HUES48 (cell line): ENCODE measurements around the gene SAMD4B.

Source experiments
- H3K27ac ChIP-seq: one replicate; pipeline ENCODE4 v1.7.0; 2013; ENCODE audit warnings: low read depth, low read length, inconsistent platforms
- H3K27me3 ChIP-seq: 2 replicates; pipeline ENCODE4 v1.6.1; 2013; ENCODE audit warnings: mild to moderate bottlenecking, low read length; ENCODE audit not compliant: control insufficient read depth, insufficient read depth
- H3K36me3 ChIP-seq: 2 replicates; pipeline ENCODE4 v1.6.1; 2013; ENCODE audit warnings: low read length; ENCODE audit not compliant: control insufficient read depth, insufficient read depth
- H3K4me1 ChIP-seq: 2 replicates; pipeline ENCODE4 v1.6.1; 2013; ENCODE audit warnings: mild to moderate bottlenecking, low read length; ENCODE audit not compliant: control insufficient read depth, insufficient read depth
- H3K4me3 ChIP-seq: 2 replicates; pipeline ENCODE4 v1.5.1; 2013; ENCODE audit warnings: mild to moderate bottlenecking, low read depth, low read length
- H3K9ac ChIP-seq: 2 replicates; pipeline ENCODE4 v1.6.1; 2013; ENCODE audit warnings: mild to moderate bottlenecking, low read depth, low read length, moderate library complexity
- H3K9me3 ChIP-seq: 2 replicates; pipeline ENCODE4 v1.6.1; 2013; ENCODE audit warnings: low read length; ENCODE audit not compliant: control insufficient read depth, insufficient read depth

SAMD4B gene

DNA sequence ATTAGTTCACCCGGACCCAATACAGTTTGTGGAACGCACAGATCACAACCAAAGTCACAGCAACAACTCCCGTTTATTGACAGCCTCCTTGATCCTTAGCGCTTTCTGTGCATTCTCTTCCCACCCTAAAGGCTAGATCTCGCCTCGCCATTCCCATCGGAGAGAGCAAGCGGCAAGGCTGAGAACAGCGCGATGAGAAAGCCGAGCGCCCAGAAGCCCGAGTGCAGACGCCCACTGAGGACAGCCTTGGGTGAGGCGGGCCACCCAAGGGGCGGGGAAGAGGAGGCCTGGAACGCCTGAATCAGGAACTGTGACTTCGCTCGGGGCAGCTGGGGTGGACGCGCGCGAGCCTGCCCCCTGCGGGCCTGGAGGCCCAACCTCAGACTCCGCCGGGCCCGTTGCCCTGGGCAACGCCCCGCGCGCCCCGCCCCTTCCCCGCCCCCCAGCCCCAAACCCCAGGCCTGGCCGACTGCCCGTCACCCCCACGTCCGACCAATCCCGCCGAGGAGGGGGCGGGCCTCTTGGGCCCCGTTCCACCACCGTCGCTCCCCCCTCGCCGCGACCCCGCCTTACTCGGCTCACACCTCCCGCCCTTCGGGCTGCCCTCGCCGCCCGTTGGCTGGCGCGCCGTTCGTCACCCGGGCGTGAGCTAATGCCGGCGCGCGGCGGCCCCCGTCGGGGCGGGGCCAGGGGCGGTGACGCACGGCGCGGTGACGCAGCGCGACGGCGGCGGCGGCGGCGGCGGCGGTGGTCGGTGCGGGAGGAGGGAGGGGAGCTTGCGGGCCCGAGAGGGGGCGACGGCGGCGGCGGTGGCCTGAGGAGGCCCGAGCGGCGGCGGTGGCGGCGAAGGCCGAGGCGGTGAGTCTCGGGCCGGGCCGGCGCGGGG is at the start of gene SAMD4B:
Gene SAMD4B (plus strand): TSS at position 703 of the 886 bp plus-strand sequence. CDS start 14,473 bp downstream, outside the sequence.
- H3K4me3 ChIP-seq: peak within 1 kb of the TSS; percentile 100
- H3K4me1 ChIP-seq: 0 out of 2 replicates have a peak, but pooled peaks cover 3% of the 10 kb centered on the region
- H3K9ac ChIP-seq: peak within 1 kb of the TSS; percentile 42
- peaks cover 12% of the 10 kb centered on the region for H3K36me3 ChIP-seq
- no peaks in the 10 kb centered on the region for H3K9me3 ChIP-seq
- H3K27ac ChIP-seq: peak within 1 kb of the TSS; percentile 66
- H3K27me3 ChIP-seq: no peaks in the 10 kb centered on the region

DNA sequence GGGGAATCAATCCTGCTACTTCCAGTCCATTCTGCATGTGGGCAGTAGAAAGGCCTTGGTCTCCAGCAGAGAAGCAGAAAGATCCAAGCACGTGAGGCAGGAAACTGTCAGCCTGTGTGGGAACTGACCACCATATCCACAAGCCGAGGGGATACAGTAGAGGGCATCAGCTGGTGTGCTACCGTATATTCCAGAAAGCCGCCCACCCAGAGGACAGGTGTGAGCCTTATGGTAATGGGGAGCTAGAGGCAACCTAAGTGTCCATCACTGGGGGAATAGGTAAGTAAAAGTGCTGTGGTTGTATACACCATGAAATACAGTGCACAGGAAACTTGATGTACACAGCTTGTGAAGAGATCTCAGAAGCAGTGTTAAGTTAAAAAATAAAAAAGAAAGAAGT is 48.8 kb upstream of the SAMD4B start:
- no peak overlapping the region for H3K27ac ChIP-seq
- peaks cover 6% of the 10 kb centered on the region for H3K27me3 ChIP-seq
- H3K4me3 ChIP-seq: no peak overlapping the region
- H3K9me3 ChIP-seq: no peaks in the 10 kb centered on the region
- H3K9ac ChIP-seq: no peak overlapping the region
- H3K4me1 ChIP-seq: no peaks in the 10 kb centered on the region
- H3K36me3 ChIP-seq: no peaks in the 10 kb centered on the region

- H3K36me3 ChIP-seq: no peaks in the 10 kb centered on the region
- no peak within 1 kb of the TSS for H3K4me3 ChIP-seq
- peaks cover 4% of the 10 kb centered on the region; the same call in 1 of the 2 replicates for H3K27me3 ChIP-seq
- H3K27ac ChIP-seq: no peak within 1 kb of the TSS
- no peak within 1 kb of the TSS for H3K9ac ChIP-seq
- H3K4me1 ChIP-seq: no peaks in the 10 kb centered on the region
- H3K9me3 ChIP-seq: no peaks in the 10 kb centered on the region
Measured at GRCh38 chr19:39296055-39296645, 46.1 kb upstream of the SAMD4B start, which contains the start of gene IFNL1. IFNL1 (plus strand) TSS chr19:39296407; CDS start chr19:39296422, 15 bp downstream.

- Histone ChIP-seq H3K9me3 (no peaks in the 10 kb centered on the region), H3K9ac (no peak overlapping the region), H3K36me3 (no peaks in the 10 kb centered on the region), H3K4me1 (no peaks in the 10 kb centered on the region), H3K27ac (no peak overlapping the region), H3K27me3 (peaks cover 4% of the 10 kb centered on the region; the same call in 1 of the 2 replicates), H3K4me3 (no peak overlapping the region)
Measured at GRCh38 chr19:39296906-39297305, 45.3 kb upstream of the SAMD4B start.

GRCh38 chr19:39297931-39298634 is 44.1 kb upstream of the SAMD4B start:
- peaks cover 4% of the 10 kb centered on the region; the same call in 1 of the 2 replicates for H3K27me3 ChIP-seq
- H3K9ac ChIP-seq: no peak overlapping the region
- H3K27ac ChIP-seq: no peak overlapping the region
- no peak overlapping the region for H3K4me3 ChIP-seq
- no peaks in the 10 kb centered on the region for H3K9me3 ChIP-seq
- H3K4me1 ChIP-seq: peaks cover 1% of the 10 kb centered on the region
- H3K36me3 ChIP-seq: no peaks in the 10 kb centered on the region

DNA sequence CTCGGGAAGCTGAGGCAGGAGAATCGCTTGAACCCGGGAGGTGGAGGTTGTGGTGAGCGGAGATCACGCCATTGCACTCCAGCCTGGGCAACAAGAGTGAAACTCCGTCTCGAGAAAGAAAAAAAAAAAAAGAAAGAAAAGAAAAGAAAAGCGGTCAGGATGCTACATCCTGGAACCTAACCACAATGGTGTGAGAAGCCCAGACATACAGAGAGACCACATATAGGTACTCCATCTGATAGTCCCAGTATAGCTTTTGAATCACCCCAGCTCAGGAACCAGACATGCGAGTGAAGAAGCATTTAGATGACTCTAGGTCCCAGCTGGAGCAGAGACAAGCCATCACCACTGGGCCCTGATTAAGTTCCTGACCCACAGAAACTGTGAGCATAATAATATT is 42.8 kb upstream of the SAMD4B start:
- H3K4me1 ChIP-seq: peaks cover 7% of the 10 kb centered on the region
- peaks cover 5% of the 10 kb centered on the region for H3K27me3 ChIP-seq
- H3K9me3 ChIP-seq: no peaks in the 10 kb centered on the region
- no peak overlapping the region for H3K27ac ChIP-seq
- H3K4me3 ChIP-seq: no peak overlapping the region
- no peaks in the 10 kb centered on the region for H3K36me3 ChIP-seq
- no peak overlapping the region for H3K9ac ChIP-seq

DNA sequence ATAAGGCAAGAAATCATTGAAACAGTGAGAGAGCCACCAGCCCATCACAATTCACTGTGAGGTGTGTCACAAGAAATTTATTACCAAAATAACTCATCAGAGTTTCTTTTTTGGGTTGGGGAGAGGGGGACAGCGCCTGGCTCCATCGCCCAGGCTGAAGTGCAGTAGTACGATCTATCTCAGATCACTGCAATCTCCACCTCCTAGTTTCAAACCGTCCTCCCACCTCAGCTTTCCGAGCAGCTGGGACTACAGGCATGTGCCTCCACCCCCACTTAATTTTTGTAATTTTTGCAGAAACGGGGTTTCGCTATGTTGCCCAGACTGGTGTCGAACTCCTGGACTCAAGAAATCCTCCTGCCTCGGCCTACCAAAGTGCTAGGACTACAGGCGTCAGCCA is 42.4 kb upstream of the SAMD4B start:
- Histone ChIP-seq H3K27ac (no peak overlapping the region), H3K27me3 (peaks cover 8% of the 10 kb centered on the region), H3K36me3 (no peaks in the 10 kb centered on the region), H3K4me1 (peaks cover 8% of the 10 kb centered on the region), H3K9ac (no peak overlapping the region), H3K9me3 (no peaks in the 10 kb centered on the region), H3K4me3 (no peak overlapping the region)

DNA sequence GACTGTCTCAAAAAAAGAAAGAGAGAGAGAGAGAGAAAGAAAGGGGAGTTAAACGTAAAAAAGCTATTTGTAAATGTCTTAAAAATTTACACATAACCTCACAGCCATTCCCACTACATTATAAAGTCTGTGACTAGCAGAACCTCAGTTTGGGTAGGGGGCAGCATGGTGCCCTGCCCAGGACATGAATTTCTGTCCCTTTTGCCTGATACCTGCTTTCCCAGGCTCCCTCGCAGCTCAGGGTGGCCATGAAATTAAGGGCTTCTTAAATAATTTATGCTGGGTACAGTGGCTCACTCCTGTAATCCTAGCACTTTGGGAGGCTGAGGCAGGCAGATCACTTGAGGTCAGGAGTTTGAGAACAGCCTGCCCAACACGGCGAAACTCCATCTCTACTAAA is 41.2 kb upstream of the SAMD4B start:
- peaks cover 20% of the 10 kb centered on the region for H3K27me3 ChIP-seq
- no peaks in the 10 kb centered on the region for H3K9me3 ChIP-seq
- no peaks in the 10 kb centered on the region for H3K36me3 ChIP-seq
- peaks cover 12% of the 10 kb centered on the region for H3K4me1 ChIP-seq
- no peak overlapping the region for H3K9ac ChIP-seq
- H3K27ac ChIP-seq: no peak overlapping the region
- H3K4me3 ChIP-seq: no peak overlapping the region

GRCh38 chr19:39301562-39301961 is 40.7 kb upstream of the SAMD4B start:
- peaks cover 25% of the 10 kb centered on the region for H3K27me3 ChIP-seq

GRCh38 chr19:39303373-39304184 is 38.6 kb upstream of the SAMD4B start:
- Histone ChIP-seq H3K4me3 (no peak overlapping the region), H3K9me3 (no peaks in the 10 kb centered on the region), H3K4me1 (peaks cover 22% of the 10 kb centered on the region), H3K27ac (no peak overlapping the region), H3K36me3 (no peaks in the 10 kb centered on the region), H3K27me3 (peaks cover 40% of the 10 kb centered on the region), H3K9ac (no peak overlapping the region)

More at GRCh38 chr19:39301562-39301961, 40.7 kb upstream of the SAMD4B start:
- Histone ChIP-seq H3K9me3 (no peaks in the 10 kb centered on the region), H3K4me3 (no peak overlapping the region), H3K27ac (no peak overlapping the region), H3K36me3 (no peaks in the 10 kb centered on the region), H3K4me1 (peaks cover 16% of the 10 kb centered on the region), H3K9ac (no peak overlapping the region)
